Activated T-helper 1 cell treated with anti-CD3 and anti-CD28 coated beads, Interleukin-12 subunit alpha, Interleukin-12 subunit beta, Interleukin-2, Interleukin-4 antibody, amounts not matched to agents 30 ng/mL and 10 ng/mL and 1 ng/mL, durations not matched to agents 14 hours and 24 hours and 36 hours (primary cell): ENCODE measurements around the gene AUTS2. TPM values are rescaled to one million over a fixed set of nuclear protein-coding genes. Genes with fewer than 3 reads are reported as not detected.

Experiments
- DNase-seq: peaks from one replicate; pipeline ENCODE4 v3.0.0; 2021; ENCODE audit warnings: low spot score
- H3K27ac Mint-ChIP-seq: one replicate; pipeline ENCODE4 v1.8.0; 2021; ENCODE audit warnings: mild to moderate bottlenecking, mixed read lengths
- H3K27me3 Mint-ChIP-seq: one replicate; pipeline ENCODE4 v1.8.0; 2022; ENCODE audit warnings: mild to moderate bottlenecking, moderate library complexity, mixed read lengths; ENCODE audit not compliant: insufficient read depth
- H3K36me3 Mint-ChIP-seq: one replicate; pipeline ENCODE4 v1.8.0; 2021; ENCODE audit warnings: low read depth, mixed read lengths
- H3K4me1 Mint-ChIP-seq: one replicate; pipeline ENCODE4 v1.8.0; 2021; ENCODE audit warnings: low read depth, mixed read lengths
- H3K4me3 Mint-ChIP-seq: one replicate; pipeline ENCODE4 v1.8.0; 2021; ENCODE audit warnings: mild to moderate bottlenecking, moderate library complexity, mixed read lengths
- H3K9me3 Mint-ChIP-seq: one replicate; pipeline ENCODE4 v1.8.0; 2021; ENCODE audit warnings: mixed read lengths
- intact Hi-C: fragments of 100-400 bp; cut with micrococcal nuclease; formaldehyde crosslinking; loops from one replicate; pipeline ENCODE4 v1.15.1; 2024
- total RNA-seq: library from RNA; stranded (reverse); gene quantifications from 2 replicates; pipeline ENCODE4 v1.2.3, GENCODE V29; 2022

The AUTS2 gene
- total RNA-seq, 1 donor from 2014 or later: 2.7 TPM

DNA sequence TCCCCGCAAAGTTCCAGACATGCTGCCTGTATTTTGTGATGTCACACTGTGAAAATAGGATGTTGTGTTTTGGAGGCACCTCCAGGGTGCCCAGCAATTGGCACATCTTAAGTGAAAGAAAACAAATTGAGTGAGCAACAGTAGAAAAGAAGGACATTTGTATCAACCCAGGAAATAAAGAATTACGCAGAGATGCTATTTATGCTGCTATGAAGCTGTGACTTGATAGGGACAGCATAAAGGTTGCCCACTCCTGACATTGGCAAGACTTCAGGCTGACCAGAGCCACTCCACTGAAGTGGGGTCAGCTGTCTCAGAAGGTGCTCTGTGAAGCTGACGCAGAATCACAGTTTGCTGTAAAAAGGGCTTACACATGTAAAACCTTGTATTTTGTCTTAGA lies 803.8 kb downstream of the AUTS2 start:
- no peaks in the 10 kb centered on the region for H3K4me1 Mint-ChIP-seq
- H3K9me3 Mint-ChIP-seq: no peaks in the 10 kb centered on the region
- no peaks in the 10 kb centered on the region for H3K27me3 Mint-ChIP-seq
- intact Hi-C loops: no loop called here
- DNase-seq: no peak
- H3K36me3 Mint-ChIP-seq: no peaks in the 10 kb centered on the region
- no peak overlapping the region for H3K27ac Mint-ChIP-seq
- no peak overlapping the region for H3K4me3 Mint-ChIP-seq

DNA sequence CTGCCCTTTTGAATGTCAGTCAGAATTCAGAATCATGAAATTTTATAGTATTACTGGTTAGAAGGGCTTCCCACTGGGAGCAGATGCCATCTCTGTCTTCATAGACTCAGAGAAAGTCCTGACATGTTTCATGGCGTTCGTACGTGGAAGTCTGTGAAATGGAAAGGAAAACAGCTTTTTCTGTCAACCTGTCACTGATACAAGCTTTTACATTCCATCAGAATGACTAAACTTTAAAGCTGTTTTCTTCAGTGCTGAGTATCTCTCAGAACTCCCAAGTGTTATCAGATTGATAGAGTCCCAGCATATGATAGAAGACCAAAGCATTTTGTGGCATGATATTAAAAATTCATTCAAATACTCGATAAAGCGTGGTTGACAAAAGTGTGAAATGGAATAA lies 807.0 kb downstream of the AUTS2 start:
- no peaks in the 10 kb centered on the region for H3K4me1 Mint-ChIP-seq
- intact Hi-C loops: no loop called here

DNA sequence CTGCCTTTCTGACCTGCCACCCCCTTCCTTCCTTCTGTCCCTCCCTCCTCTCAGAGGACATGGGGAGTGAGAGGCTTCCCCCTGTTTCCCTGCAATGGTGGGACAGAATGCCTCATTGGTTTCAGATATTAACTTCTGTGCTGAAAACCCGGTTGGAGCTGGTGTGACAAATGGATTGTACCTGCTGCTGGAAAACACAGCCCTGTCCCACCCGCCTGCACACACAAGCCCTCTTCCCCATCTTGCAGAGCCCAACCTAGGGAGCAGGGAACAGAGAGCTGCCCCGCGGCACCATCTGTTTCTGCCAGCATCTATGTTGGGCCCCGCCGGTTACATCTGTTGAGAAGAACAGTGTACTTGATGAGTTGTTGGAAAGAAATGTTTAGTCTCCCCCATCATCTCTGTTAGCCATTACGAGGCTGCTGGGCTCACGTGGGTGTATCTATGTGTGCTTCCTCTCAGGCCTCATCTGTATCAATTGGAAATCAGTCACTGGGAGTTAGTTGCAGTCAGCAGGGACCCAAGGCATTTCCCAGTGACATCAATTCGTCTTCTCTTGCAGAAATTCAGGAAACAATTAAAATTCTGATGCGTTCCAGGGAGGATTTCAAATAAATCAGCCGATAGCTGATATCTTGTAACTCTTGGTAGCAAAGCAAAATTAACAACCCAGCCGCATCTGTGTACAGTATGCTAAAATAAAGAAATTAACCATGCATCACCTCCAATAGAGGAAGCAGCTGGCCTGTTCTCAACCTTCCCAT lies 808.1 kb downstream of the AUTS2 start:
- no peak for DNase-seq
- no peak overlapping the region for H3K4me3 Mint-ChIP-seq
- intact Hi-C loops: no loop called here
- no peak overlapping the region for H3K27ac Mint-ChIP-seq
- no peaks in the 10 kb centered on the region for H3K9me3 Mint-ChIP-seq
- no peaks in the 10 kb centered on the region for H3K36me3 Mint-ChIP-seq
- H3K27me3 Mint-ChIP-seq: no peaks in the 10 kb centered on the region
- H3K4me1 Mint-ChIP-seq: no peaks in the 10 kb centered on the region

More for the DNA sequence above, 807.0 kb downstream of the AUTS2 start:
- no peaks in the 10 kb centered on the region for H3K27me3 Mint-ChIP-seq
- no peaks in the 10 kb centered on the region for H3K36me3 Mint-ChIP-seq
- no peak overlapping the region for H3K27ac Mint-ChIP-seq
- no peak overlapping the region for H3K4me3 Mint-ChIP-seq
- H3K9me3 Mint-ChIP-seq: no peaks in the 10 kb centered on the region
- DNase-seq: no peak

GRCh38 chr7:70406950-70407209 lies 808.6 kb downstream of the AUTS2 start:
- Mint-ChIP-seq H3K36me3 (no peaks in the 10 kb centered on the region), H3K4me3 (no peak overlapping the region), H3K27me3 (no peaks in the 10 kb centered on the region), H3K4me1 (no peaks in the 10 kb centered on the region), H3K9me3 (no peaks in the 10 kb centered on the region), H3K27ac (no peak overlapping the region)
- intact Hi-C loops: no loop called here
- DNase-seq: no peak

DNA sequence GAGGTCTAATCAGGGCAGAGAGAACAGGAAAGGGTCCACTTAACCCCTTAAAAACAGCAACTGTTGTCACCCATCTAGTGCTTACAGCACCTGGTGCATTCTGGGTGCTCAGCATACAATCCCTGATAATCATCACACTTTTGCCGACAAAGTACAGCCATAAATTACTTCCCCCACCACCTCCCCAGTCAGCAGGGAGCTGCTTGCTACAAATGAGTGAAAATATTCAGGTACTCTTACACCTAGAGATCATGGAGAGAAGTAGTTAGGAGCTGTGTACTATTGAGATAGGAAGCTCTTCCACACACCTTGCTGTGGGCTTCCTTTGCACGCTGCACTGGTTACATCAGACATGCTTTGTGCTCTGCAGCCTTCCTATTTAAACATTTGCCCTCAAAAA lies 810.2 kb downstream of the AUTS2 start:
- no peaks in the 10 kb centered on the region for H3K9me3 Mint-ChIP-seq
- no peaks in the 10 kb centered on the region for H3K36me3 Mint-ChIP-seq
- H3K4me3 Mint-ChIP-seq: no peak overlapping the region
- no peak for DNase-seq
- no peaks in the 10 kb centered on the region for H3K4me1 Mint-ChIP-seq
- intact Hi-C loops: no loop called here
- H3K27me3 Mint-ChIP-seq: no peaks in the 10 kb centered on the region
- H3K27ac Mint-ChIP-seq: no peak overlapping the region

- no peak for DNase-seq
- H3K9me3 Mint-ChIP-seq: no peaks in the 10 kb centered on the region
- no peaks in the 10 kb centered on the region for H3K27me3 Mint-ChIP-seq
- intact Hi-C loops: no loop called here
- H3K4me3 Mint-ChIP-seq: no peak overlapping the region
- H3K4me1 Mint-ChIP-seq: no peaks in the 10 kb centered on the region
- H3K27ac Mint-ChIP-seq: no peak overlapping the region
- H3K36me3 Mint-ChIP-seq: no peaks in the 10 kb centered on the region
These were observed 810.6 kb downstream of the AUTS2 start for GRCh38 chr7:70408891-70409290.

DNA sequence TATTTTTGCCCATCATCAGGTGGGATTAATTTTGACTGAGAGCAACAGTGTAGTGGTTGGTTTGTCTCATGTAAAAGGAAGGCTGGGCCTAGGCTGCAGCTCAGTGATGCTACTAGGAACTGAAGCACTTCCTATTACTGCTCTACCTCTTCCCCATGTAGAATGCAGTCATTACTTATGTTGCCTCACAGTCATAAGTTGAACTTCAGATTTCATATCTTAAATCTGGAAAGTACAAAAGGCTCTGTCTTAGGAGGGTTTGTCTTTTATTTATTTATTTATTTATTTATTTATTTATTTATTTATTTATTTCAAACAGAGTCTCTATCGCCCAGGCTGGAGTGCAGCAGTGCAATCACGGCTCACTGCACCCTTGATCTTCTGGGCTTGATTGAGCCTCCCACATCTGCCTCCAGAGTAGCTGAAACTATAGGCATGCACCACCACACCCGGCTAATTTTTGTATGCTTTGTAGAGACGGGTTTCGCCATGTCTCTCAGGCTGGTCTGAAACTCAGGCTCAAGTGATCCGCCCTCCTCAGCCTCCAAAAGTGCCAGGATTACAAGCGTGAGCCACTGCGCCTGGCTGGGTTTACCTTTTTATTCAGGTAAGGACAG lies 812.0 kb downstream of the AUTS2 start:
- H3K4me3 Mint-ChIP-seq: no peak overlapping the region
- H3K27ac Mint-ChIP-seq: no peak overlapping the region
- H3K27me3 Mint-ChIP-seq: no peaks in the 10 kb centered on the region
- intact Hi-C loops: no loop called here
- no peaks in the 10 kb centered on the region for H3K9me3 Mint-ChIP-seq
- no peaks in the 10 kb centered on the region for H3K36me3 Mint-ChIP-seq
- H3K4me1 Mint-ChIP-seq: no peaks in the 10 kb centered on the region
- no peak for DNase-seq

- Mint-ChIP-seq H3K9me3 (no peaks in the 10 kb centered on the region), H3K4me3 (no peak overlapping the region), H3K4me1 (no peaks in the 10 kb centered on the region), H3K36me3 (no peaks in the 10 kb centered on the region), H3K27ac (no peak overlapping the region), H3K27me3 (no peaks in the 10 kb centered on the region)
- no peak for DNase-seq
- intact Hi-C loops: no loop called here
These were observed 816.1 kb downstream of the AUTS2 start for GRCh38 chr7:70414368-70414767.

DNA sequence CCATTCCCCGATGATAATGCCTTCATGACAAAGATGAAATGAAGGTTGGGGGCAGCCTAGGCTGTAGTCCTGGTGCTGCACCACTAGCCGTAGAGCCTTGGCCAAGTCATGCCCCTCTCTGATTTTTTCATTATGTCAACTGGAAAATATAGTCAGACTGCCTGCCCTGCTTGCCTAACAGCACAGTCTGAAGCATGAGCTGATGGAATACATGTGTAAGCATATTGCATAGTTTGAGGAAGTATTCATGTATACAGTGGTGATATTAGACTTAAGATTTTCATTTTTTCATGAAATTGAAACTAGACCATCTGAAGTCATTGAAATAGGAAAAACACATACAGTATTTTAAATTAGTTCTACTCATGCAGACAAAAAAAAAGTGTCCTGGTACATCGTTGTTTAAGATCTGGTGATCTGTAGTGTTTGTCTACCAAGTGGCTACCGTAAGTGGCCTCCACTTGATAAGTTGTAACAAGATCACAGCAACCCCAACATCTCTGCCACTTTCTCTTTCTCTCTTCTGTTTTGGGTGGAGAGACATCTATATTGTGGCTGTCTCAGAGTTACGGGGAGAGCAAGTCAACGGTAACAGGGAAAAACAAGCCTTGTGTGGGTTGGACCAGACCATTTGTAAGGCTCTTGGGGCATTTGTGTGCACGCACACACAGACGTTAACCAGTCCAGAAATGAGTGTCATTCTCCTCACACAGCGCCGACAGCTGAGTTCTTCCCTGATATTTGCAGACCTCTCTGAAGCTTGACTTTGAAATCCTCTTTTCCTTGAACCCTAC lies 817.1 kb downstream of the AUTS2 start:
- H3K4me1 Mint-ChIP-seq: no peaks in the 10 kb centered on the region
- no peak for DNase-seq
- no peak overlapping the region for H3K4me3 Mint-ChIP-seq
- intact Hi-C loops: no loop called here
- H3K27me3 Mint-ChIP-seq: no peaks in the 10 kb centered on the region
- no peak overlapping the region for H3K27ac Mint-ChIP-seq
- no peaks in the 10 kb centered on the region for H3K9me3 Mint-ChIP-seq
- no peaks in the 10 kb centered on the region for H3K36me3 Mint-ChIP-seq

- DNase-seq: no peak
- no peaks in the 10 kb centered on the region for H3K27me3 Mint-ChIP-seq
- no peaks in the 10 kb centered on the region for H3K4me1 Mint-ChIP-seq
- no peak overlapping the region for H3K27ac Mint-ChIP-seq
- no peak overlapping the region for H3K4me3 Mint-ChIP-seq
- no peaks in the 10 kb centered on the region for H3K36me3 Mint-ChIP-seq
- intact Hi-C loops: no loop called here
- no peaks in the 10 kb centered on the region for H3K9me3 Mint-ChIP-seq
These were observed 818.2 kb downstream of the AUTS2 start for GRCh38 chr7:70416347-70416985.

- Mint-ChIP-seq H3K27me3 (no peaks in the 10 kb centered on the region), H3K36me3 (no peaks in the 10 kb centered on the region), H3K9me3 (no peaks in the 10 kb centered on the region), H3K27ac (no peak overlapping the region), H3K4me1 (no peaks in the 10 kb centered on the region), H3K4me3 (no peak overlapping the region)
- no peak for DNase-seq
- intact Hi-C loops: no loop called here
These were observed 818.8 kb downstream of the AUTS2 start for GRCh38 chr7:70416986-70417655.

DNA sequence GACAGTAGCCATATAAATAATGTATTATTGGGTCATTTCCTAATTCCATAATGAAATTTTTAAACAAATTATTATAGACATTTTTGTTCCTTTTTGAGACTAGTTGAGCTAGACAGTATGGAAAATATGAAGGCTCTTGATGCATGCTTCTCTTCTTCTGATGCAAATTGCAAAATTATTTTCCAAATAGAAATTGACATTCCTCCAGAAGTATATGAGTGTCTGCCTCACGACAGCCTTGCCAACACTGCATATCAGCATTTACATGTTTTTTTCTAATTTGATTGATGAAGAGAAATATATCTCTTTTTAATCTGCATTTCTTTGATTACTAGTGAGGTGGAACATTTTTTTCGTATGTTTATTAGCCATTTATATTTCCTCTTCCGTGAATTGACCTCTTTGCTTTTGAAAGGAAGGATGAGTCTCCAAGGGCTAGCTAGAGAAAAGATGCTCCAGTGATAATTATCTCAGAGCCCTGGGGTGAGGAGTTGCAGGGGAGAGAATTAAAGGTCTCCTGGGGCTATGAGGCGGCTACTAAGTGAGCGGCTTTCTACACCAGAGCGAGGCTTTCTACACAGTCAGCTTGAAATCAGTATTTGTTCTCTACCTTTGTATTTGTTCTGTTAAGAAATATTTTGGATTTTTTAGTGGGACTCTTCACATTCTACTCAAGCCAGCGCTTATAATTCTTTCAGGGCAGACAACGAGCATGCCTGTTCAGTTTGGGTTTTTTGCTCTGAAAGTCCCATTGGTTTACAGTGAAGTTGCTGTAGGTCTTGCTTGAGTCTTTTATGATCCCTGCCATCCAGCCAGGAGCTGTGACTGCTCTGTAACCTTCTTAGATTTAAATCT lies 821.5 kb downstream of the AUTS2 start:
- no peaks in the 10 kb centered on the region for H3K4me1 Mint-ChIP-seq
- no peak overlapping the region for H3K27ac Mint-ChIP-seq
- no peak for DNase-seq
- no peaks in the 10 kb centered on the region for H3K9me3 Mint-ChIP-seq
- intact Hi-C loops: no loop called here
- H3K4me3 Mint-ChIP-seq: no peak overlapping the region
- no peaks in the 10 kb centered on the region for H3K36me3 Mint-ChIP-seq
- no peaks in the 10 kb centered on the region for H3K27me3 Mint-ChIP-seq
